Caco-2 (cell line): ENCODE data around the gene CSF2RB. TPM values are rescaled to one million over a fixed set of nuclear protein-coding genes. Genes with fewer than 3 reads are reported as not detected.

Source experiments
- BruUV-seq: library from RNA; stranded (reverse); fragments of 400-500 nt; replicated peaks from 2 replicates; lab custom pipeline; 2021; lab: Mats Ljungman, UMichigan
- CTCF ChIA-PET: fragments of 300-600 bp; sonication (Branson Sonifier 250); formaldehyde crosslinking; loops from one replicate; lab custom pipeline; 2022; ENCODE audit warnings: antibody characterized with exemption; lab: Charles Lee
- POLR2A ChIA-PET: fragments of 300-600 bp; sonication (Branson Sonifier 250); formaldehyde crosslinking; loops from one replicate; lab custom pipeline; 2022; ENCODE audit warnings: antibody characterized with exemption; lab: Charles Lee
- DNase-seq, 2 experiments: peaks; one replicate each; pipeline versions ENCODE4 v3.0.0 to v3.0.0-alpha.2; 2020 to 2022
- H3K27me3 ChIP-seq: replicated peaks from 2 replicates; pipeline ENCODE4 v1.6.0; 2011; ENCODE audit warnings: low read length; ENCODE audit not compliant: control insufficient read depth, insufficient read depth
- H3K36me3 ChIP-seq: 2 replicates; pipeline ENCODE4 v1.5.1; 2011; ENCODE audit warnings: low read length; ENCODE audit not compliant: control insufficient read depth, insufficient read depth
- H3K4me1 ChIP-seq: fragments of 250-450 bp; sonication (Bioruptor Pico); 2 replicates; pipeline ENCODE4 v1.5.1; 2020; ENCODE audit warnings: mild to moderate bottlenecking
- H3K4me3 ChIP-seq: 2 replicates; pipeline ENCODE4 v1.5.1; 2011; ENCODE audit warnings: low read depth, mild to moderate bottlenecking, control low read depth, low read length
- H3K9me3 ChIP-seq: fragments of 250-450 bp; sonication (Bioruptor Pico); 2 replicates; pipeline ENCODE4 v1.5.1; 2020; ENCODE audit warnings: mild to moderate bottlenecking, moderate library complexity
- H3K27ac Mint-ChIP-seq: one replicate; pipeline ENCODE4 v1.8.0; 2022; ENCODE audit warnings: mixed read lengths; ENCODE audit not compliant: unreplicated experiment
- H3K27me3 Mint-ChIP-seq: one replicate; pipeline ENCODE4 v1.8.0; 2022; ENCODE audit warnings: mixed read lengths; ENCODE audit not compliant: insufficient read depth, unreplicated experiment
- H3K36me3 Mint-ChIP-seq: one replicate; pipeline ENCODE4 v1.8.0; 2022; ENCODE audit warnings: mild to moderate bottlenecking, mixed read lengths; ENCODE audit not compliant: insufficient read depth, unreplicated experiment
- H3K4me1 Mint-ChIP-seq: one replicate; pipeline ENCODE4 v1.8.0; 2022; ENCODE audit warnings: low read depth, mixed read lengths; ENCODE audit not compliant: unreplicated experiment
- H3K4me3 Mint-ChIP-seq: one replicate; pipeline ENCODE4 v1.8.0; 2022; ENCODE audit warnings: mild to moderate bottlenecking, moderate library complexity, mixed read lengths; ENCODE audit not compliant: unreplicated experiment
- H3K9me3 Mint-ChIP-seq: one replicate; pipeline ENCODE4 v1.8.0; 2022; ENCODE audit warnings: mixed read lengths; ENCODE audit not compliant: unreplicated experiment
- CTCF ChIP-seq, 2 experiments: fragments of 200-600 bp in 1 of 2; IDR thresholded peaks; 1 replicate in 1 of 2; 2 replicates in 1 of 2; pipeline versions ENCODE4 v1.5.1 to v1.8.0; 2011 to 2022; ENCODE audit warnings: antibody characterized with exemption in 1 of 2, control low read depth in 1 of 2, inconsistent platforms in 1 of 2, low read depth in 1 of 2, low read length in 1 of 2, mild to moderate bottlenecking in 1 of 2, moderate library complexity in 1 of 2; ENCODE audit not compliant: insufficient read depth in 1 of 2, severe bottlenecking in 1 of 2, unreplicated experiment in 1 of 2
- intact Hi-C: fragments of 100-400 bp; cut with micrococcal nuclease; formaldehyde crosslinking; loops from one replicate; pipeline ENCODE4 v1.10.0; 2022; ENCODE audit not compliant: unreplicated experiment
- total RNA-seq: library from RNA; stranded (reverse); gene quantifications from 2 replicates; pipeline ENCODE4 v1.2.3, GENCODE V29; 2022

Gene CSF2RB
- total RNA-seq, 1 experiment from 2014 or later = not detected

GRCh38 chr22:36872866-36873498, 40.4 kb upstream of the CSF2RB start:
- Histone ChIP-seq H3K4me1 (no peaks in the 10 kb centered on the region), H3K4me3 (no peak overlapping the region), H3K36me3 (no peaks in the 10 kb centered on the region), H3K9me3 (no peaks in the 10 kb centered on the region), H3K27me3 (no peaks in the 10 kb centered on the region)
- BruUV-seq = no TSS peak
- Mint-ChIP-seq H3K4me3 (no peak overlapping the region), H3K27ac (no peak overlapping the region), H3K36me3 (peaks cover 7% of the 10 kb centered on the region), H3K9me3 (peaks cover 17% of the 10 kb centered on the region), H3K27me3 (peaks cover 7% of the 10 kb centered on the region), H3K4me1 (no peaks in the 10 kb centered on the region)
- POLR2A ChIA-PET = no interaction called here
- no peak for TF ChIP-seq CTCF (IDR thresholded peaks at IDR 0.05; ENCODE audit: insufficient read depth in 1 of 2, low read depth in 1 of 2, low read length in 1 of 2, severe bottlenecking in 1 of 2, unreplicated experiment in 1 of 2)
- no peak for DNase-seq
- intact Hi-C loops = loop anchor here (1.0 kb wide), 1 partner anchor 105 kb away; no protein-coding TSS in a partner anchor
- CTCF ChIA-PET = interaction anchor here (1.4 to 1.5 kb wide), 2 partner anchors 68 to 97 kb away, joined by 3 read pairs; partner anchors contain the start of gene IFT27

GRCh38 chr22:36873614-36874308, 39.7 kb upstream of the CSF2RB start:
- no peak overlapping the region for H3K27ac Mint-ChIP-seq
- peaks cover 7% of the 10 kb centered on the region for H3K27me3 Mint-ChIP-seq

More at GRCh38 chr22:36873614-36874308, 39.7 kb upstream of the CSF2RB start:
- intact Hi-C loops = loop anchor here (1.0 kb wide), 1 partner anchor 105 kb away; no protein-coding TSS in a partner anchor
- Mint-ChIP-seq H3K4me3 (no peak overlapping the region), H3K36me3 (peaks cover 7% of the 10 kb centered on the region), H3K4me1 (no peaks in the 10 kb centered on the region), H3K9me3 (peaks cover 17% of the 10 kb centered on the region)
- Histone ChIP-seq H3K27me3 (no peaks in the 10 kb centered on the region), H3K4me3 (no peak overlapping the region), H3K36me3 (no peaks in the 10 kb centered on the region), H3K4me1 (no peaks in the 10 kb centered on the region), H3K9me3 (no peaks in the 10 kb centered on the region)
- CTCF ChIA-PET = interaction anchor here (1.4 to 1.5 kb wide), 2 partner anchors 68 to 98 kb away, joined by 3 read pairs; partner anchors contain the start of gene IFT27
- peak; percentile 53 to 60 for DNase-seq
- no TSS peak for BruUV-seq
- TF ChIP-seq CTCF (IDR thresholded peaks at IDR 0.05; ENCODE audit: insufficient read depth in 1 of 2, low read depth in 1 of 2, low read length in 1 of 2, severe bottlenecking in 1 of 2, unreplicated experiment in 1 of 2) = peak; percentile 33 to 58
- POLR2A ChIA-PET = no interaction called here
